Body of pancreas (tissue), 4 donors: Measurements from ENCODE around the gene SLC4A9. TPM values are rescaled to one million over a fixed set of nuclear protein-coding genes. Genes with fewer than 3 reads are reported as not detected.

Source experiments
- ATAC-seq: fragments of 150-250 bp; one replicate; pipeline ENCODE4 v1.9.1; 2016
- DNase-seq, 4 donors: peaks; one replicate each; pipeline ENCODE4 v3.0.0-alpha.2; 2019
- H3K27ac ChIP-seq, 4 donors: fragments of 200-600 bp; sonication (generic); 1 replicate in 3 of 4; 2 replicates in 1 of 4; pipeline versions ENCODE4 v1.5.1 to v1.6.1; 2016 to 2019; ENCODE audit warnings: mild to moderate bottlenecking in 1 of 4, mixed read lengths in 1 of 4, moderate library complexity in 1 of 4
- H3K27me3 ChIP-seq, 2 donors: fragments of 200-600 bp; sonication (generic); one replicate each; pipeline ENCODE4 v1.6.0; 2016; ENCODE audit warnings: mild to moderate bottlenecking in 1 of 2
- H3K36me3 ChIP-seq, 2 donors: fragments of 200-600 bp; sonication (generic); replicated peaks in 1 of 2; 2 replicates each; pipeline ENCODE4 v1.5.1; 2016; ENCODE audit warnings: low read depth in 2 of 2; ENCODE audit not compliant: insufficient read depth in 1 of 2
- H3K4me1 ChIP-seq: fragments of 200-600 bp; sonication (generic); one replicate; pipeline ENCODE4 v1.6.0; 2016
- H3K4me3 ChIP-seq, 2 donors: fragments of 200-600 bp; sonication (generic); 1 replicate in 1 of 2; 2 replicates in 1 of 2; pipeline ENCODE4 v1.5.1; 2016 to 2019
- H3K9me3 ChIP-seq, 3 donors: fragments of 200-600 bp; sonication (generic); 1 replicate in 2 of 3; 2 replicates in 1 of 3; pipeline ENCODE4 v1.5.1; 2016
- CTCF ChIP-seq, 7 experiments: fragments of 450-650 bp in 4 of 7; fragments of 200-600 bp in 3 of 7; sonication (generic) in 3 of 7; IDR thresholded peaks; one replicate each; pipeline ENCODE4 v1.5.1; 2016 to 2019; ENCODE audit warnings: antibody characterized with exemption in 7 of 7
- POLR2A ChIP-seq, 3 donors: fragments of 450-650 bp; IDR thresholded peaks; one replicate each; pipeline ENCODE4 v1.6.1; 2016; ENCODE audit warnings: antibody characterized with exemption in 3 of 3, mild to moderate bottlenecking in 2 of 3
- WGBS, 2 donors: methylation state at CpG; one replicate each; pipeline ENCODE4 v1.1.5; 2017; 5-methylcytosine and 5-hydroxymethylcytosine counted together
- intact Hi-C: fragments of 100-400 bp; cut with DNase I; formaldehyde crosslinking; loops from one replicate; pipeline ENCODE4 v1.15.1; 2023
- small RNA-seq: library from RNA; depleted of rRNA; stranded (forward); fragments of <200 nt; gene quantifications from one replicate; pipeline ENCODE3, GENCODE V24; 2016
- total RNA-seq, 2 donors: library from RNA; depleted of rRNA; stranded (reverse); fragments of >200 nt; gene quantifications; one replicate each; pipeline ENCODE4 v1.1.0, GENCODE V29; 2016

The SLC4A9 gene
- total RNA-seq, 2 donors from 2014 or later, result not detected

- ATAC-seq, result no peak
- Histone ChIP-seq H3K4me3 (no peak overlapping the region), H3K4me1 (peaks cover 39% of the 10 kb centered on the region), H3K36me3 (no peaks in the 10 kb centered on the region), H3K27me3 (no peaks in the 10 kb centered on the region), H3K27ac (no peak overlapping the region), H3K9me3 (no peaks in the 10 kb centered on the region)
- intact Hi-C loops, result no loop called here
- TF ChIP-seq CTCF (IDR thresholded peaks at IDR 0.05) (no peak), POLR2A (IDR thresholded peaks at IDR 0.05) (no peak)
- no peak for DNase-seq
- WGBS, 2 donors, result 85 to 93% methylated on average over 2 of the region's 2 CpGs
Observed at GRCh38 chr5:140423609-140424008, 63.6 kb downstream of the SLC4A9 start.

- Histone ChIP-seq H3K4me1 (peaks cover 35% of the 10 kb centered on the region), H3K9me3 (no peaks in the 10 kb centered on the region), H3K27me3 (no peaks in the 10 kb centered on the region), H3K27ac (no peak overlapping the region), H3K4me3 (no peak overlapping the region), H3K36me3 (no peaks in the 10 kb centered on the region)
- 65 to 79% methylated on average over 3 of the region's 3 CpGs for WGBS, 2 donors
- TF ChIP-seq CTCF (IDR thresholded peaks at IDR 0.05), result no peak
- TF ChIP-seq POLR2A (IDR thresholded peaks at IDR 0.05), result no peak
- DNase-seq (no peak), ATAC-seq (no peak)
- intact Hi-C loops, result no loop called here
Observed at GRCh38 chr5:140424135-140424534, 64.1 kb downstream of the SLC4A9 start.

Small RNA genes within 50 kb of the gene (small RNA-seq; reads per million reads assigned to genes)
- gene RNU4-14P, result not detected

Other genes with a start within 250 kb of the SLC4A9 start
- 10 to 100 TPM; 29.1 to 34.6 TPM for gene PURA, start 246.1 kb upstream of the SLC4A9 start, total RNA-seq
- 10 to 100 TPM in 1 of 2 donors, 1 to 10 TPM in 1; 6.3 to 16.6 TPM for gene IGIP, start 234.3 kb upstream of the SLC4A9 start, total RNA-seq
- gene CYSTM1, start 185.0 kb upstream of the SLC4A9 start, total RNA-seq, result 10 to 100 TPM; 56.8 to 97.2 TPM
- gene PFDN1, start 57.1 kb upstream of the SLC4A9 start, total RNA-seq, result 10 to 100 TPM; 37.6 to 54.1 TPM
- gene HBEGF, start 13.6 kb upstream of the SLC4A9 start, total RNA-seq, result 1 to 10 TPM; 3.1 to 7.3 TPM
- gene ANKHD1, start 41.6 kb downstream of the SLC4A9 start, total RNA-seq, result 100 to 1,000 TPM; 114 to 131 TPM
- 1 to 10 TPM in 1 of 2 donors, not detected in 1; 7.3 TPM for gene EIF4EBP3, start 187.5 kb downstream of the SLC4A9 start, total RNA-seq
- 10 to 100 TPM; 10.9 to 12.5 TPM for gene SRA1, start 197.3 kb downstream of the SLC4A9 start, total RNA-seq
- gene APBB3, start 204.4 kb downstream of the SLC4A9 start, total RNA-seq, result 10 to 100 TPM; 27.0 to 28.3 TPM
- 10 to 100 TPM; 18.5 to 39.4 TPM for gene SLC35A4, start 204.6 kb downstream of the SLC4A9 start, total RNA-seq